ENCODE data around the gene NCEH1. TPM values are rescaled to one million over a fixed set of nuclear protein-coding genes. Genes with fewer than 3 reads are reported as not detected.

Gene NCEH1
- total RNA-seq, 1 experiment from 2014 or later: 73.0 TPM

DNA sequence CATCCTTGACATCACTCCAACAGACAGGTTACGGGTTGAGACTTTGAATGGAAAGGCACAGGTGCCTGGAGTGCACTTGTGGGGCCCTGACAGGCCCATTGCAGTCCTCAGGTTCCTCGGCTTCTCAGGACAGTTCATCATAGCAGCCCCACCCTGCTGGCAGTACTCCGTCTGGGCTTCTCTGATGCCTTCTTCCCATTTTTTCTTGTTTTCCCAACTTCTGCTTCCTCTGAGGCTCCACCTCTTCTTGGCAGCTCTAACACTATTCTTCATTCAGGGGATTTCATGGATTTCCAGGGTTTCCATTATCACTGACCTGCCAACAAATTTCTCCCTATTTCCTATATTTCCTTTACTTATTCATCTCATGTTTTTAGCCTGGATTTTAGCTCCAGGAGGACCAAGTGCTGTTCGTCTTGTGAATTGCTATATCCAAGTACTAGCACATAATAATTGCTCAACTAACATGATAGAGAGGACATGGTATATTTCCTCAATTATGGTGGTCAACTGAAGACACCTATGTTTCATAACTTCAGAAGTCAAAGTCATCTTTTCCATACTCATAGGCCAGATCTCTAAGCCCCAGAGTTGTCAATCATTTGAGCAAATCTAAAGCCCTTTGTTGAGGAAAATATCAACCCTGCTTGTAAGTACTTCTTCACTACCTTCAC, 16.2 kb downstream of the NCEH1 start:
- Histone ChIP-seq H3K27me3 (ENCODE audit: control insufficient read depth, insufficient read depth, low read length) (no peaks in the 10 kb centered on the region), H3K4me3 (ENCODE audit: low read depth in 2 of 2, low read length in 2 of 2) (no peak overlapping the region), H3K9me3 (ENCODE audit: control insufficient read depth, insufficient read depth, low read depth, low read length) (no peaks in the 10 kb centered on the region), H3K4me1 (ENCODE audit: control insufficient read depth, insufficient read depth, low read length) (peaks cover 26% of the 10 kb centered on the region), H3K27ac (ENCODE audit: low read length) (no peak overlapping the region), H3K36me3 (ENCODE audit: control insufficient read depth, insufficient read depth, low read length) (no peaks in the 10 kb centered on the region)
- ChIA-PET CTCF (no interaction called here), POLR2A (no interaction called here)
- in situ Hi-C loops (cut with HindIII; ENCODE audit: low pct_unique_long_range_greater_than_20kb, low sequenced_read_pairs) (no loop called here), intact Hi-C loops (cut with micrococcal nuclease; ENCODE audit: unreplicated experiment) (no loop called here)
- TF ChIP-seq, protein P1, sequence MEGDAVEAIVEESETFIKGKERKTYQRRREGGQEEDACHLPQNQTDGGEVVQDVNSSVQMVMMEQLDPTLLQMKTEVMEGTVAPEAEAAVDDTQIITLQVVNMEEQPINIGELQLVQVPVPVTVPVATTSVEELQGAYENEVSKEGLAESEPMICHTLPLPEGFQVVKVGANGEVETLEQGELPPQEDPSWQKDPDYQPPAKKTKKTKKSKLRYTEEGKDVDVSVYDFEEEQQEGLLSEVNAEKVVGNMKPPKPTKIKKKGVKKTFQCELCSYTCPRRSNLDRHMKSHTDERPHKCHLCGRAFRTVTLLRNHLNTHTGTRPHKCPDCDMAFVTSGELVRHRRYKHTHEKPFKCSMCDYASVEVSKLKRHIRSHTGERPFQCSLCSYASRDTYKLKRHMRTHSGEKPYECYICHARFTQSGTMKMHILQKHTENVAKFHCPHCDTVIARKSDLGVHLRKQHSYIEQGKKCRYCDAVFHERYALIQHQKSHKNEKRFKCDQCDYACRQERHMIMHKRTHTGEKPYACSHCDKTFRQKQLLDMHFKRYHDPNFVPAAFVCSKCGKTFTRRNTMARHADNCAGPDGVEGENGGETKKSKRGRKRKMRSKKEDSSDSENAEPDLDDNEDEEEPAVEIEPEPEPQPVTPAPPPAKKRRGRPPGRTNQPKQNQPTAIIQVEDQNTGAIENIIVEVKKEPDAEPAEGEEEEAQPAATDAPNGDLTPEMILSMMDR (IDR thresholded peaks at IDR 0.05): no peak
- TF ChIP-seq, protein P2, sequence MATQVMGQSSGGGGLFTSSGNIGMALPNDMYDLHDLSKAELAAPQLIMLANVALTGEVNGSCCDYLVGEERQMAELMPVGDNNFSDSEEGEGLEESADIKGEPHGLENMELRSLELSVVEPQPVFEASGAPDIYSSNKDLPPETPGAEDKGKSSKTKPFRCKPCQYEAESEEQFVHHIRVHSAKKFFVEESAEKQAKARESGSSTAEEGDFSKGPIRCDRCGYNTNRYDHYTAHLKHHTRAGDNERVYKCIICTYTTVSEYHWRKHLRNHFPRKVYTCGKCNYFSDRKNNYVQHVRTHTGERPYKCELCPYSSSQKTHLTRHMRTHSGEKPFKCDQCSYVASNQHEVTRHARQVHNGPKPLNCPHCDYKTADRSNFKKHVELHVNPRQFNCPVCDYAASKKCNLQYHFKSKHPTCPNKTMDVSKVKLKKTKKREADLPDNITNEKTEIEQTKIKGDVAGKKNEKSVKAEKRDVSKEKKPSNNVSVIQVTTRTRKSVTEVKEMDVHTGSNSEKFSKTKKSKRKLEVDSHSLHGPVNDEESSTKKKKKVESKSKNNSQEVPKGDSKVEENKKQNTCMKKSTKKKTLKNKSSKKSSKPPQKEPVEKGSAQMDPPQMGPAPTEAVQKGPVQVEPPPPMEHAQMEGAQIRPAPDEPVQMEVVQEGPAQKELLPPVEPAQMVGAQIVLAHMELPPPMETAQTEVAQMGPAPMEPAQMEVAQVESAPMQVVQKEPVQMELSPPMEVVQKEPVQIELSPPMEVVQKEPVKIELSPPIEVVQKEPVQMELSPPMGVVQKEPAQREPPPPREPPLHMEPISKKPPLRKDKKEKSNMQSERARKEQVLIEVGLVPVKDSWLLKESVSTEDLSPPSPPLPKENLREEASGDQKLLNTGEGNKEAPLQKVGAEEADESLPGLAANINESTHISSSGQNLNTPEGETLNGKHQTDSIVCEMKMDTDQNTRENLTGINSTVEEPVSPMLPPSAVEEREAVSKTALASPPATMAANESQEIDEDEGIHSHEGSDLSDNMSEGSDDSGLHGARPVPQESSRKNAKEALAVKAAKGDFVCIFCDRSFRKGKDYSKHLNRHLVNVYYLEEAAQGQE (IDR thresholded peaks at IDR 0.05; ENCODE audit: insufficient read depth in 1 of 2, low read depth in 2 of 2, low read length in 1 of 2): no peak
- ATAC-seq (no peak), DNase-seq (ENCODE audit: low read depth, low spot score) (no peak)
- no TSS peak for BruUV-seq (replicated peaks)

DNA sequence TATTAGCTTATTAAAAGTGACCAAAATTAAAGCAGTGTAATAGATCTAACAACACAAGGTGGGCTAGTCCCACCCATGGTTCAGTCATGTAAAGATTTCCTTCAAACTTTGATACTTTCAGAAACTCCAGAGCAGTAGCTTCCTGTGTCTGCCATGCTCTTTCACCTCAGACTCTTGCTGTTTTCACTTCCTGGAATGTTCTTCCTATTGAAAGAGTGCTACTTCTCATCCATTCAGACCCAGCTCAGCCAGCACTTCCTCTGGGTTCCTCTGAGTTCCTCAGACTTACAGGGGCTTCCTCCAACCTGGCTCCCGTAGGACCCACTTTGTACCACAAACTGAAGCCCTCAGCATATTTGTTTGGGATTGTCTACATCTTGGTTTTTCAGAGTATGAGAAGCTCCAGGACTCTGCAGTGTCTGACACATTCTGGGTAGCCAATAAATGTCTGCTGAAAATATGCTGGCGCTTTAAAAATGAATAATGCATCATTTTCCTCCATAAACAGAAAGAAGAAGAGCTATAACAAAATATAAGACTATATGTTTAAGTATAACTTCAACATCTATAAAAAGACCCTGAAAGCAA, 18.0 kb downstream of the NCEH1 start:
- CTCF ChIA-PET: no interaction called here
- H3K4me1 ChIP-seq (ENCODE audit: control insufficient read depth, insufficient read depth, low read length): peaks cover 34% of the 10 kb centered on the region
- POLR2A ChIA-PET: interaction anchor here (0.8 kb wide), 1 partner anchor 8 kb away, joined by 3 read pairs; no protein-coding TSS in a partner anchor
- H3K9me3 ChIP-seq (ENCODE audit: control insufficient read depth, insufficient read depth, low read depth, low read length): no peaks in the 10 kb centered on the region
- no peak overlapping the region for H3K4me3 ChIP-seq (ENCODE audit: low read depth in 2 of 2, low read length in 2 of 2)
- no peak for ATAC-seq
- no peaks in the 10 kb centered on the region for H3K27me3 ChIP-seq (ENCODE audit: control insufficient read depth, insufficient read depth, low read length)
- H3K36me3 ChIP-seq (ENCODE audit: control insufficient read depth, insufficient read depth, low read length): no peaks in the 10 kb centered on the region
- in situ Hi-C loops (cut with HindIII; ENCODE audit: low pct_unique_long_range_greater_than_20kb, low sequenced_read_pairs) (no loop called here), intact Hi-C loops (cut with micrococcal nuclease; ENCODE audit: unreplicated experiment) (no loop called here)
- BruUV-seq (replicated peaks): no TSS peak
- TF ChIP-seq SIN3A (IDR thresholded peaks at IDR 0.05; ENCODE audit: borderline replicate concordance, insufficient read depth, low read depth, low read length) (no peak), TCF7L2 (IDR thresholded peaks at IDR 0.05; ENCODE audit: low read depth, low read length) (no peak)
- TF ChIP-seq, protein P2 (IDR thresholded peaks at IDR 0.05; ENCODE audit: insufficient read depth in 1 of 2, low read depth in 2 of 2, low read length in 1 of 2): no peak
- peak overlapping the region; percentile 62 for H3K27ac ChIP-seq (ENCODE audit: low read length)
- no peak for DNase-seq (ENCODE audit: low read depth, low spot score)
